ENCODE measurements around the gene TLE1.

Gene TLE1

GRCh38 chr9:81559197-81559596 is 130.2 kb downstream of the TLE1 start:
- Mint-ChIP-seq H3K36me3 (ENCODE audit: low read depth) (no peaks in the 10 kb centered on the region), H3K4me1 (ENCODE audit: low read depth) (peaks cover 4% of the 10 kb centered on the region), H3K27me3 (no peaks in the 10 kb centered on the region), H3K4me3 (no peak overlapping the region), H3K27ac (no peak overlapping the region), H3K9me3 (no peaks in the 10 kb centered on the region)

GRCh38 chr9:81558091-81558830 is 131.1 kb downstream of the TLE1 start:
- no peaks in the 10 kb centered on the region for H3K9me3 Mint-ChIP-seq
- H3K36me3 Mint-ChIP-seq (ENCODE audit: low read depth), result no peaks in the 10 kb centered on the region
- peaks cover 4% of the 10 kb centered on the region for H3K4me1 Mint-ChIP-seq (ENCODE audit: low read depth)
- H3K27ac Mint-ChIP-seq, result no peak overlapping the region
- no peak overlapping the region for H3K4me3 Mint-ChIP-seq
- H3K27me3 Mint-ChIP-seq, result no peaks in the 10 kb centered on the region

GRCh38 chr9:81557452-81558090 is 131.8 kb downstream of the TLE1 start:
- no peaks in the 10 kb centered on the region for H3K27me3 Mint-ChIP-seq
- H3K27ac Mint-ChIP-seq, result no peak overlapping the region
- no peaks in the 10 kb centered on the region for H3K9me3 Mint-ChIP-seq
- no peak overlapping the region for H3K4me3 Mint-ChIP-seq
- peaks cover 4% of the 10 kb centered on the region for H3K4me1 Mint-ChIP-seq (ENCODE audit: low read depth)
- H3K36me3 Mint-ChIP-seq (ENCODE audit: low read depth), result no peaks in the 10 kb centered on the region

GRCh38 chr9:81556923-81557322 is 132.4 kb downstream of the TLE1 start:
- peaks cover 4% of the 10 kb centered on the region for H3K4me1 Mint-ChIP-seq (ENCODE audit: low read depth)
- H3K4me3 Mint-ChIP-seq, result no peak overlapping the region
- no peaks in the 10 kb centered on the region for H3K27me3 Mint-ChIP-seq
- H3K27ac Mint-ChIP-seq, result no peak overlapping the region
- H3K9me3 Mint-ChIP-seq, result no peaks in the 10 kb centered on the region
- H3K36me3 Mint-ChIP-seq (ENCODE audit: low read depth), result no peaks in the 10 kb centered on the region

- H3K4me1 Mint-ChIP-seq (ENCODE audit: low read depth), result no peaks in the 10 kb centered on the region
- no peaks in the 10 kb centered on the region for H3K9me3 Mint-ChIP-seq
- H3K36me3 Mint-ChIP-seq (ENCODE audit: low read depth), result no peaks in the 10 kb centered on the region
- no peak overlapping the region for H3K4me3 Mint-ChIP-seq
- H3K27me3 Mint-ChIP-seq, result peaks cover 8% of the 10 kb centered on the region
- no peak overlapping the region for H3K27ac Mint-ChIP-seq
These were observed 136.8 kb downstream of the TLE1 start for GRCh38 chr9:81552581-81552991.

- H3K27ac Mint-ChIP-seq, result no peak overlapping the region
- H3K27me3 Mint-ChIP-seq, result peaks cover 8% of the 10 kb centered on the region
- H3K4me1 Mint-ChIP-seq (ENCODE audit: low read depth), result no peaks in the 10 kb centered on the region
- no peaks in the 10 kb centered on the region for H3K36me3 Mint-ChIP-seq (ENCODE audit: low read depth)
- H3K4me3 Mint-ChIP-seq, result no peak overlapping the region
- no peaks in the 10 kb centered on the region for H3K9me3 Mint-ChIP-seq
These were observed 139.2 kb downstream of the TLE1 start for GRCh38 chr9:81550207-81550583.

GRCh38 chr9:81549500-81550206 is 139.7 kb downstream of the TLE1 start:
- no peaks in the 10 kb centered on the region for H3K4me1 Mint-ChIP-seq (ENCODE audit: low read depth)
- peaks cover 8% of the 10 kb centered on the region for H3K27me3 Mint-ChIP-seq
- no peaks in the 10 kb centered on the region for H3K36me3 Mint-ChIP-seq (ENCODE audit: low read depth)
- H3K4me3 Mint-ChIP-seq, result no peak overlapping the region
- H3K27ac Mint-ChIP-seq, result no peak overlapping the region
- no peaks in the 10 kb centered on the region for H3K9me3 Mint-ChIP-seq

GRCh38 chr9:81548911-81549310 is 140.4 kb downstream of the TLE1 start:
- H3K4me3 Mint-ChIP-seq, result no peak overlapping the region
- no peaks in the 10 kb centered on the region for H3K36me3 Mint-ChIP-seq (ENCODE audit: low read depth)
- H3K27ac Mint-ChIP-seq, result no peak overlapping the region
- H3K9me3 Mint-ChIP-seq, result no peaks in the 10 kb centered on the region
- H3K27me3 Mint-ChIP-seq, result peaks cover 8% of the 10 kb centered on the region
- H3K4me1 Mint-ChIP-seq (ENCODE audit: low read depth), result no peaks in the 10 kb centered on the region

- no peak overlapping the region for H3K4me3 Mint-ChIP-seq
- no peaks in the 10 kb centered on the region for H3K4me1 Mint-ChIP-seq (ENCODE audit: low read depth)
- H3K27ac Mint-ChIP-seq, result no peak overlapping the region
- peaks cover 8% of the 10 kb centered on the region for H3K27me3 Mint-ChIP-seq
- no peaks in the 10 kb centered on the region for H3K36me3 Mint-ChIP-seq (ENCODE audit: low read depth)
- H3K9me3 Mint-ChIP-seq, result no peaks in the 10 kb centered on the region
These were observed 142.9 kb downstream of the TLE1 start for GRCh38 chr9:81546489-81546888.

GRCh38 chr9:81543695-81544094 is 145.7 kb downstream of the TLE1 start:
- no peak overlapping the region for H3K27ac Mint-ChIP-seq
- no peaks in the 10 kb centered on the region for H3K4me1 Mint-ChIP-seq (ENCODE audit: low read depth)
- H3K36me3 Mint-ChIP-seq (ENCODE audit: low read depth), result no peaks in the 10 kb centered on the region

GRCh38 chr9:81542118-81542889 is 147.0 kb downstream of the TLE1 start:
- H3K27me3 Mint-ChIP-seq, result no peaks in the 10 kb centered on the region
- H3K36me3 Mint-ChIP-seq (ENCODE audit: low read depth), result no peaks in the 10 kb centered on the region
- no peak overlapping the region for H3K27ac Mint-ChIP-seq
- peaks cover 4% of the 10 kb centered on the region for H3K9me3 Mint-ChIP-seq
- H3K4me1 Mint-ChIP-seq (ENCODE audit: low read depth), result no peaks in the 10 kb centered on the region
- H3K4me3 Mint-ChIP-seq, result no peak overlapping the region

More at GRCh38 chr9:81543695-81544094, 145.7 kb downstream of the TLE1 start:
- no peak overlapping the region for H3K4me3 Mint-ChIP-seq
- H3K27me3 Mint-ChIP-seq, result peaks cover 5% of the 10 kb centered on the region
- no peaks in the 10 kb centered on the region for H3K9me3 Mint-ChIP-seq

- Mint-ChIP-seq H3K9me3 (peaks cover 4% of the 10 kb centered on the region), H3K4me1 (ENCODE audit: low read depth) (no peaks in the 10 kb centered on the region), H3K27ac (no peak overlapping the region), H3K36me3 (ENCODE audit: low read depth) (no peaks in the 10 kb centered on the region), H3K27me3 (no peaks in the 10 kb centered on the region), H3K4me3 (no peak overlapping the region)
These were observed 149.1 kb downstream of the TLE1 start for GRCh38 chr9:81540142-81540710.

GRCh38 chr9:81539317-81539716 is 150.0 kb downstream of the TLE1 start:
- H3K4me3 Mint-ChIP-seq, result no peak overlapping the region
- no peaks in the 10 kb centered on the region for H3K4me1 Mint-ChIP-seq (ENCODE audit: low read depth)
- H3K27me3 Mint-ChIP-seq, result no peaks in the 10 kb centered on the region
- H3K9me3 Mint-ChIP-seq, result peaks cover 4% of the 10 kb centered on the region
- no peak overlapping the region for H3K27ac Mint-ChIP-seq
- no peaks in the 10 kb centered on the region for H3K36me3 Mint-ChIP-seq (ENCODE audit: low read depth)

- peaks cover 4% of the 10 kb centered on the region for H3K9me3 Mint-ChIP-seq
- H3K4me1 Mint-ChIP-seq (ENCODE audit: low read depth), result no peaks in the 10 kb centered on the region
- no peaks in the 10 kb centered on the region for H3K36me3 Mint-ChIP-seq (ENCODE audit: low read depth)
These were observed 150.5 kb downstream of the TLE1 start for GRCh38 chr9:81538890-81539289.

More at GRCh38 chr9:81538890-81539289, 150.5 kb downstream of the TLE1 start:
- no peaks in the 10 kb centered on the region for H3K27me3 Mint-ChIP-seq
- no peak overlapping the region for H3K4me3 Mint-ChIP-seq
- H3K27ac Mint-ChIP-seq, result no peak overlapping the region

Measured in stimulated activated naive CD8-positive, alpha-beta T cell treated with anti-CD3 and anti-CD28 coated beads, Interleukin-15, Interleukin-2, amounts not matched to agents 100 ng/mL and 50 ng/mL, for 24 hours (primary cell).